Endodermal cell (in vitro differentiated cells): ENCODE data around the gene CHDH. TPM values are rescaled to one million over a fixed set of nuclear protein-coding genes. Genes with fewer than 3 reads are reported as not detected.
A peak's percentile ranks its signal among the peaks of the same experiment; 100 is the strongest.

ENCODE experiments used
- DNase-seq: peaks from one replicate; pipeline ENCODE4 v3.0.0-alpha.2; 2017
- H3K27ac ChIP-seq: 2 replicates; pipeline ENCODE4 v1.5.1; 2013; ENCODE audit warnings: mild to moderate bottlenecking, low read depth, low read length, moderate library complexity
- H3K27me3 ChIP-seq: 2 replicates; pipeline ENCODE4 v1.6.1; 2013; ENCODE audit warnings: mild to moderate bottlenecking, low read length, moderate library complexity; ENCODE audit not compliant: insufficient read depth, control insufficient read depth, poor library complexity, severe bottlenecking
- H3K36me3 ChIP-seq: 2 replicates; pipeline ENCODE4 v1.7.0; 2013; ENCODE audit warnings: mild to moderate bottlenecking, low read length, moderate library complexity; ENCODE audit not compliant: control insufficient read depth, insufficient read depth
- H3K4me1 ChIP-seq: one replicate; pipeline ENCODE4 v1.7.0; 2013; ENCODE audit warnings: low read length; ENCODE audit not compliant: control insufficient read depth, insufficient read depth
- H3K4me3 ChIP-seq: 2 replicates; pipeline ENCODE4 v1.5.1; 2013; ENCODE audit warnings: mild to moderate bottlenecking, low read length, moderate library complexity
- H3K9ac ChIP-seq: 2 replicates; pipeline ENCODE4 v1.6.1; 2013; ENCODE audit warnings: mild to moderate bottlenecking, low read length, moderate library complexity; ENCODE audit not compliant: poor library complexity, severe bottlenecking; ENCODE audit errors: extremely low read depth
- H3K9me3 ChIP-seq: 2 replicates; pipeline ENCODE4 v1.6.1; 2013; ENCODE audit warnings: mild to moderate bottlenecking, low read length, moderate library complexity; ENCODE audit not compliant: control insufficient read depth
- H3K27ac Mint-ChIP-seq: 2 replicates; pipeline ENCODE4 v1.8.0; 2020; ENCODE audit warnings: mixed read lengths
- H3K27me3 Mint-ChIP-seq: 2 replicates; pipeline ENCODE4 v1.8.0; 2021; ENCODE audit warnings: mild to moderate bottlenecking, mixed read lengths; ENCODE audit not compliant: insufficient read depth
- H3K36me3 Mint-ChIP-seq: 2 replicates; pipeline ENCODE4 v1.8.0; 2020; ENCODE audit warnings: low read depth, mixed read lengths
- H3K4me1 Mint-ChIP-seq: 2 replicates; pipeline ENCODE4 v1.8.0; 2020; ENCODE audit warnings: mixed read lengths
- H3K4me3 Mint-ChIP-seq: 2 replicates; pipeline ENCODE4 v1.8.0; 2020; ENCODE audit warnings: mild to moderate bottlenecking, moderate library complexity, mixed read lengths
- H3K9me3 Mint-ChIP-seq: 2 replicates; pipeline ENCODE4 v1.8.0; 2020; ENCODE audit warnings: mild to moderate bottlenecking, mixed read lengths
- WGBS, 2 experiments: methylation state at CpG; one replicate each; pipeline versions ENCODE4 v1.1.5 to v1.1.7; 2013; ENCODE audit warnings: missing lambda C conversion rate in 2 of 2, mixed read lengths in 1 of 2; ENCODE audit not compliant: insufficient coverage in 1 of 2, insufficient read length in 1 of 2; 5-methylcytosine and 5-hydroxymethylcytosine counted together
- total RNA-seq, 2 donors: library from RNA; stranded (reverse); fragmentation: NEBNext Ultra II Directional in 1 of 2; extraction: Animal tissue kit (Norgen Biotek cat#: 25700) in 1 of 2; gene quantifications; 2 replicates in 1 of 2; 3 replicates in 1 of 2; pipeline ENCODE4 v1.2.1, GENCODE V29; 2021
- TF ChIP-seq, protein P1 (sequence below): fragments of 200-600 bp; sonication (generic); conservative IDR thresholded peaks from 2 replicates; pipeline ENCODE4 v1.5.0; 2021; ENCODE audit warnings: antibody characterized with exemption, mild to moderate bottlenecking

The CHDH gene
- total RNA-seq, 2 donors from 2014 or later: 12.7 to 21.4 TPM

DNA sequence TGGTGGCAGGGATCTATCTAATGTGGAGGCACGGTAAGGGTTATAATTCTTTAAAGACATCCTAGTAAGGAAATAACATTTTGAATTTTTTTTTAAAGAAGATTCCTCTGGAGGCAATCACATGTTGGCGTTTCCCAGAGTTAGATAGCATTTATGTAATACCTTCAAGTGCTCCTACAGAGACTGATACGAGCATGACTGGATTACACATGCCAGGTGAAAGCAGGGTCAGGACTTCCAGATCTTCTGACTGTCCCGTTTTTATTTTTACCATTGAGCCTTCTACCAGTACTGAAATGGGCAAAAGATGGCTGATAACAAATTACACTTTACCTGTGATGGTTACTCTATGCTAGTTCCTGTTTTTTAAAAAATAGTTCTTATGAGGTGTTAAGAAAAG is 14.0 kb upstream of the CHDH start:
- no peak overlapping the region for H3K4me3 Mint-ChIP-seq
- 94 to 98% methylated on average over 4 of the region's 4 CpGs for WGBS, 2 experiments
- H3K4me3 ChIP-seq: no peak overlapping the region
- H3K27me3 ChIP-seq: no peaks in the 10 kb centered on the region
- no peak overlapping the region for H3K9ac ChIP-seq
- H3K4me1 ChIP-seq: no peaks in the 10 kb centered on the region
- no peak overlapping the region for H3K27ac ChIP-seq
- H3K4me1 Mint-ChIP-seq: no peaks in the 10 kb centered on the region
- H3K36me3 ChIP-seq: peaks cover 43% of the 10 kb centered on the region
- DNase-seq: no peak
- H3K9me3 Mint-ChIP-seq: no peaks in the 10 kb centered on the region
- H3K27ac Mint-ChIP-seq: no peak overlapping the region
- TF ChIP-seq, protein P1, sequence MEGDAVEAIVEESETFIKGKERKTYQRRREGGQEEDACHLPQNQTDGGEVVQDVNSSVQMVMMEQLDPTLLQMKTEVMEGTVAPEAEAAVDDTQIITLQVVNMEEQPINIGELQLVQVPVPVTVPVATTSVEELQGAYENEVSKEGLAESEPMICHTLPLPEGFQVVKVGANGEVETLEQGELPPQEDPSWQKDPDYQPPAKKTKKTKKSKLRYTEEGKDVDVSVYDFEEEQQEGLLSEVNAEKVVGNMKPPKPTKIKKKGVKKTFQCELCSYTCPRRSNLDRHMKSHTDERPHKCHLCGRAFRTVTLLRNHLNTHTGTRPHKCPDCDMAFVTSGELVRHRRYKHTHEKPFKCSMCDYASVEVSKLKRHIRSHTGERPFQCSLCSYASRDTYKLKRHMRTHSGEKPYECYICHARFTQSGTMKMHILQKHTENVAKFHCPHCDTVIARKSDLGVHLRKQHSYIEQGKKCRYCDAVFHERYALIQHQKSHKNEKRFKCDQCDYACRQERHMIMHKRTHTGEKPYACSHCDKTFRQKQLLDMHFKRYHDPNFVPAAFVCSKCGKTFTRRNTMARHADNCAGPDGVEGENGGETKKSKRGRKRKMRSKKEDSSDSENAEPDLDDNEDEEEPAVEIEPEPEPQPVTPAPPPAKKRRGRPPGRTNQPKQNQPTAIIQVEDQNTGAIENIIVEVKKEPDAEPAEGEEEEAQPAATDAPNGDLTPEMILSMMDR: no peak
- H3K27me3 Mint-ChIP-seq: no peaks in the 10 kb centered on the region
- H3K36me3 Mint-ChIP-seq: peaks cover 50% of the 10 kb centered on the region
- no peaks in the 10 kb centered on the region for H3K9me3 ChIP-seq

- Mint-ChIP-seq H3K36me3 (peaks cover 41% of the 10 kb centered on the region), H3K27ac (no peak overlapping the region), H3K27me3 (no peaks in the 10 kb centered on the region), H3K4me1 (no peaks in the 10 kb centered on the region), H3K9me3 (no peaks in the 10 kb centered on the region), H3K4me3 (no peak overlapping the region)
- Histone ChIP-seq H3K4me3 (no peak overlapping the region), H3K27ac (no peak overlapping the region), H3K27me3 (no peaks in the 10 kb centered on the region), H3K4me1 (no peaks in the 10 kb centered on the region), H3K9ac (no peak overlapping the region), H3K36me3 (peaks cover 36% of the 10 kb centered on the region), H3K9me3 (no peaks in the 10 kb centered on the region)
- TF ChIP-seq, protein P1: no peak
- 88 to 93% methylated on average over 3 to 6 of the region's 6 CpGs for WGBS, 2 experiments
- no peak for DNase-seq
These were observed 13.0 kb upstream of the CHDH start for GRCh38 chr3:53859178-53859577.

DNA sequence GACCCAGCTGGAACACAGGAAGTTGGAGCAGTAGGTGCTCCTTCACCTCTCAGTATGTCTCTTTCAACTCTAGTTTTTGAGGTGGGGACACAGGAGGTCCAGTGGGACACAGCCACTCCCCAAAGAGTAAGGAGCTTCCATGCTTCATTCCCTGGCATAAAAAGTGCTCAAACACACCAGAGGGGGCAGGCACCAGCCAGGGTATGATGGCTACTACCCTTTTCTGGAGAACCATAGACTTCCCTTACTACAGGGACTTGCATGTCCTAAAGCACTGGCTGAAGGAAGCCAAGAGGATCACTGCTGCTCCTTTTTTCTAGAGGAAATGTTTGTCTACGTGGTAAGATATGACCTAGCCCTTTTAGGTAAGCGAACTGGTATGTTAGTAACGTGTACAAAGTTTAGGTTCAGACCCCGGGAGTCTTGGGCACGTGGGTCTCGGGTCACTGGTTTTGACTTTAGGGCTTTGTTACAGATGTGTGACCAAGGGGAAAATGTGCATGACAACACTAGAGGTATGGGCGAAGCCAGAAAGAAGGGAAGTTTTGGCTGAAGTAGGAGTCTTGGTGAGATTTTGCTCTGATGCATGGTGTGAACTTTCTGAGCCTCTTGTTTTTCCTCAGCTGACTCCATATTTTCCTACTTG is 12.0 kb upstream of the CHDH start:
- H3K27me3 Mint-ChIP-seq: no peaks in the 10 kb centered on the region
- H3K4me3 Mint-ChIP-seq: no peak overlapping the region
- H3K27ac ChIP-seq: no peak overlapping the region
- H3K36me3 ChIP-seq: peaks cover 34% of the 10 kb centered on the region
- H3K4me1 Mint-ChIP-seq: no peaks in the 10 kb centered on the region
- H3K9me3 ChIP-seq: no peaks in the 10 kb centered on the region
- H3K4me1 ChIP-seq: no peaks in the 10 kb centered on the region
- no peak overlapping the region for H3K27ac Mint-ChIP-seq
- H3K4me3 ChIP-seq: no peak overlapping the region
- WGBS, 2 experiments: 94% methylated on average over 3 to 7 of the region's 7 CpGs
- no peak for DNase-seq
- TF ChIP-seq, protein P1: peak; percentile 56
- no peaks in the 10 kb centered on the region for H3K27me3 ChIP-seq
- no peak overlapping the region for H3K9ac ChIP-seq
- peaks cover 37% of the 10 kb centered on the region for H3K36me3 Mint-ChIP-seq
- H3K9me3 Mint-ChIP-seq: no peaks in the 10 kb centered on the region
